SU-DHL-6 (cell line): ENCODE data around the gene EDRF1.

Experiments
- EZH2phosphoT487 ChIP-seq: fragments of 200-600 bp; sonication (generic), shearing (Covaris generic); conservative IDR thresholded peaks from 2 replicates; pipeline ENCODE4 v1.6.1; 2018; ENCODE audit warnings: mild to moderate bottlenecking, antibody characterized with exemption, low read length, moderate library complexity, mixed read lengths
- TF ChIP-seq, protein P1 (sequence below): fragments of 200-600 bp; sonication (generic); IDR thresholded peaks from one replicate; pipeline ENCODE4 v1.5.1; 2017; ENCODE audit warnings: antibody characterized with exemption, mild to moderate bottlenecking, low read length, moderate library complexity; ENCODE audit not compliant: insufficient read depth, poor library complexity, severe bottlenecking

DNA sequence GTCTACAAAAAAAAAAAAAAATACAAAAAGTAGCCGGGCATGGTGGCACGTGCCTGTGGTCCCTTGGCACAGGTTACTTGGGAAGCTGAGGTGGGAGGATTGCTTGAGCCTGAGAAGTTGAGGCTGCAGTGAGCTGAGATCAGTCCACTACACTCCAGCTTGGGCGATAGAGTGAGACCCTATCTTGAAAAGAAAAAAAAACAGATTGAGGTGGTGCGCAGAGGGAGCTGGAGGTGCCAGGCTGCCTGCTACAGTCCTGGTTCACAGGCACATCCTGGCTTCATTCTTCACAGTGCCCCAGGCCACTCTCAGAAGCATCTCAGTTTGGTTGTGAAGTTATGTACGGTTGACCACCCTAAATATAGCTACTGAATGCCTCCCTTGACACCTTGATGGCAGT lies 51.3 kb downstream of the EDRF1 start:
- TF ChIP-seq, protein P1, sequence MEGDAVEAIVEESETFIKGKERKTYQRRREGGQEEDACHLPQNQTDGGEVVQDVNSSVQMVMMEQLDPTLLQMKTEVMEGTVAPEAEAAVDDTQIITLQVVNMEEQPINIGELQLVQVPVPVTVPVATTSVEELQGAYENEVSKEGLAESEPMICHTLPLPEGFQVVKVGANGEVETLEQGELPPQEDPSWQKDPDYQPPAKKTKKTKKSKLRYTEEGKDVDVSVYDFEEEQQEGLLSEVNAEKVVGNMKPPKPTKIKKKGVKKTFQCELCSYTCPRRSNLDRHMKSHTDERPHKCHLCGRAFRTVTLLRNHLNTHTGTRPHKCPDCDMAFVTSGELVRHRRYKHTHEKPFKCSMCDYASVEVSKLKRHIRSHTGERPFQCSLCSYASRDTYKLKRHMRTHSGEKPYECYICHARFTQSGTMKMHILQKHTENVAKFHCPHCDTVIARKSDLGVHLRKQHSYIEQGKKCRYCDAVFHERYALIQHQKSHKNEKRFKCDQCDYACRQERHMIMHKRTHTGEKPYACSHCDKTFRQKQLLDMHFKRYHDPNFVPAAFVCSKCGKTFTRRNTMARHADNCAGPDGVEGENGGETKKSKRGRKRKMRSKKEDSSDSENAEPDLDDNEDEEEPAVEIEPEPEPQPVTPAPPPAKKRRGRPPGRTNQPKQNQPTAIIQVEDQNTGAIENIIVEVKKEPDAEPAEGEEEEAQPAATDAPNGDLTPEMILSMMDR: no peak
- no peak for TF ChIP-seq EZH2phosphoT487
